Stimulated activated CD8-positive, alpha-beta memory T cell treated with anti-CD3 and anti-CD28 coated beads, Interleukin-15, amount 100 ng/mL, for 48 hours (primary cell): Measurements from ENCODE around the gene PRR14L.
"Not testable (repeated sequence)": the region's sequence is repeated elsewhere in the genome, so short reads cannot be mapped to it uniquely, and the experiment has no call there.

Experiments used
- DNase-seq, 2 donors: peaks; one replicate each; pipeline ENCODE4 v3.0.0-alpha.2; 2020; ENCODE audit warnings: low read depth in 2 of 2

Gene PRR14L

DNA sequence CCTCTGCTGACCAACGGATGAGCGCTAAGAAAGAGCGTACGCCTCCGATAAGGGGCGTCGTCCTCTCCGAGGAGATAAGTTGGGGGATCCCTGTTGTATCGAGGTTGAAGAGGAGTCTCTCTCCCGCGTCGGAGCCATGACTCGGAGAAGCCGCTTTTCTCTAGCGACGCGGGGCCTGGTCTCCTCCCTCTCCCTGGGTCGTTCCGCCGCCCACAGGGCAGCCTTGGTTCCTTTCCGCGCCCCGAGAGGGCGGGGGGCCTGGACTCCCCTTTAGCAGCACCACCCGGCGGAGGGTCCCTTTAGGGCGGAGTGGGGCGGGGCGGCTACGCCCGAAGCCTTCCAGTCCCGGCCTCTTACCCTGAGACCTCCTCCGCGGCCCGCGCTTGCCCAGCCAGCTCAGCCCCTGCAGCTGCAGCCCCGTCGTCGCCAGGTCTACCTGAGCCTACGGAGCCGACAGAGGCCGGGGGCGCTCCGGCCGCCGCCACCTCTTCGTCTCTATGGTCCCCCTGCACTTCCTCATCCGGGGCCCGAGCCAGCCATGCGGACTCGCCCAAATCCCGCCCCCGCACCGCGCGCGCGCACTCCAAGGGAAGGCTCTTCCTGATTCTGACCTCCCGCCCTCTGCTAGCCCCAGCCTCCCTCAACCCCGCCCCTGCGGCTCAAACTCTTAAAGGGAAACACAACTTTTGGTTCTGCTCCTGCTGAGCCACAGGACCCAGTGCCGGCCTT is at the start of gene PRR14L:
TSS of gene PRR14L (minus strand) at position 497 of the 729 bp plus-strand sequence. CDS start 11,272 bp downstream, outside the sequence.
- peak; percentile 98 for DNase-seq

DNA sequence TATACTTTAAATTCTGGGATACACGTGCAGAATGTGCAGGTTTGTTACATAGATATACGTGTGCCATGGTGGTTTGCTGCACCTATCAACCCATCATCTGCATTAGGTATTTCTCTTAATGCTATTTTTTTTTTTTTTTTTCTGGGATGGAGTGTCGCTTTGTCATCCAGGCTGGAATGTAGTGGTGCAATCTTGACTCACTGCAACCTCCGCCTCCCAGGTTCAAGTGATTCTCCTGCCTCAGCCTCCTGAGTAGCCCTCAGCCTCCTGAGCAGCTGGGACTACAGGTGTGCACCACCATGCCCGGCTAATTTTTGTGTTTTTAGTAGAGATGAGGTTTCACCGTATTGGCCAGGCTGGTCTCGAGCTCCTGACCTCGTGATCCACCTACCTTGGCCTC is 49.4 kb upstream of the PRR14L start:
- not testable (repeated sequence) for DNase-seq

DNA sequence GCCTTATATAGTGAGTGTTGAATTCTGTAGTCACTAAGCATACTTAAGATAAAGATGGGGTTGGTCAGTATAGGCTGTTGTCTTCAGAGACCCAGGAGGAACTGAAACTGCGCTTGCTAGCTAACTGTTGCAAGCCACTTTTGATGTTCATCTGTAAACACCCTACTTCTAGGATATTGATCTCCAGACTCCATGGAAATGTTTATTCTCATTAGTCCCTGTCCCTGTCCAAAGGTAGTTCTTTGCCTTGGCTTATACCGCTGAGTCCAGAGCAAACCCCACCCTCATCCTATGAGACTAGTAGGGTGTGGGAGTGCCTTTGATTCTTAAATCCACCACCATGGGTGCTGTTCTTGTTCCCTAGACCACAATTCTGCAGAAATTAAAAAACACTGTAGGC is 40.3 kb upstream of the PRR14L start:
- no peak for DNase-seq

GRCh38 chr22:31789803-31790202 is 39.9 kb upstream of the PRR14L start:
- DNase-seq, result no peak

GRCh38 chr22:31776231-31776630 is 26.3 kb upstream of the PRR14L start:
- no peak for DNase-seq

GRCh38 chr22:31773416-31773815 is 23.5 kb upstream of the PRR14L start:
- DNase-seq, result no peak

DNA sequence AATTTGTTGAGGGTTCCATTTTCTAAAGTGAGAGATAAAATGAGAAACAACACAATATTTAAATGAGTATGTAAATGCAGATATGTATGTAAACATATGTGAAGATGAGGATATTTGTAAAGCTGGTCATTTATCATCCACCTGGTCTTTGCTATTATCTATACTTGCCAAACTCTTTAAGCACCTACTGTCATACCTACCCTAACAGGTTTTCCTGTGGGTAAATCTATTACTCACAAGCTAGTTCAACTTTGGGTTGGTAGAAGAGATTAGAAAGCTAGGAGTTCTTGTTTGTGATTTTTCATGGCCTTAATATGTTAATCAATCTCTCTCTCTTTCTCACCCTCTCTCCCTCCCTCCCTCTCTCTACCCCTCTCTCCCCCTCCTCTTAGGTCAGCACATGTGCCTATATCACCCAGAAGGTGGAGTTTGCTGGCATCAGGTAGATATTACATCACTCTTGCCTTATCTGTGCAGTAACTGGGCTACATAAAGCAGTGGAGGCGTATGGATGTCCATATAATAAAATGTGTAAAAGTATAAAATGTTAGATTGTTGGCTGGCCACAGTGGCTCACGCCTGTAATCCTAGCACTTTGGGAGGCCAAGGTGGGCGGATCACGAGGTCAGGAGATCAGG is 18.6 kb upstream of the PRR14L start:
- DNase-seq, result no peak

DNA sequence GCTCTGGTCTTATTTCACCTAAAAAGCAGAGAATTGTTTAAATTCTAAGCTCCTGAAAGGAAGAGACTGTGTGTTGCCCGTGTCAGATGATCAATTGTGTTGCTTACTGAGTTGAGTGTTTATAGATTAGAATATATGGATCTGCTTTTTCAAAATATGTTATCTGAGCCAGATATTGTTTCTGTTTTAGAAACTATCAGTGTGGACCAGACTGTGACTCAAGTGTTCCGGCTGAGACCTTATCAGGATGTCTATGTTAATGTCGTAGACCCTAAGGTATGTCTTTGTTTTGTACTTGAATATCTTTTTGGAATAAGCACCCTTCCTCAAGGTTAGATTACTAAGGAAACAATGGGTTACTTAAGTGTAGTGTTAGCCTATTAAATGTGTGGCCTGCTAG is 14.9 kb upstream of the PRR14L start:
- no peak for DNase-seq

DNA sequence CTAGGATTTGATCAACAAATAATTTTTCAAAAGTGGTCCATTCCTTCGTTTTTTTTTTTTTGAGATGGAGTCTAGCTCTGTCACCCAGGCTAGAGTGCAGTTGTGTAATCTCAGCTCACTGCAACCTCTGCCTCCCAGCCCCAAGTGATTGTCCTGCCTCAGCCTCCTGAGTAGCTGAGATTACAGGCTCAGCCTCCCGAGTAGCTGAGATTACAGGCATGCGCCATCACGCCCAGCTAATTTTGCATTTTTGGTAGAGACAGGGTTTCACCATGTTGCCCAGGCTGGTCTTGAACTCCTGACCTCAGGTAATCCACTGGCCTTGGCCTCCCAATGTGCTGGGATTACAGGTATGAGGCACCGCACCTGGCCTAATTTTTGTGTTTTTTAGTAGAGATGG is 8.9 kb upstream of the PRR14L start:
- not testable (repeated sequence) for DNase-seq

DNA sequence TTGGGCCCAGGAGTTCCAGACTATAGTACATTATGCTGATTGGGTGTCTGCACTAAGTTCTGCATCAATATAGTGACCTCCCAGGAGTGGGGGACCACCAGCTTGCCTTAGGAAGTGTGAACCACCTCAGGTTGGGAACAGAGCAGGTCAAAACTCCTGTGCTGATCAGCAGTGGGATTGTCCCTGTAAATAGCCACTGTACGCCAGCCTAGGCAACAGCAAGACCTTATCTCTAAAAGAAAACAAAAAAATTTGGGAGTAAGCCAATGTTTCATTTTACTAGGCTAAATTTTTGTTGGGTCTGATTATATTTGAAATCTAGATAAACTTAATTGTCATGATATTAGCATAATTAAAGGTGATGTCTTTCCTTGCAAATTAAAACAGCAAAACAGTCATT is 7.3 kb upstream of the PRR14L start:
- DNase-seq, result no peak

GRCh38 chr22:31754813-31755212 is 4.9 kb upstream of the PRR14L start:
- no peak for DNase-seq

DNA sequence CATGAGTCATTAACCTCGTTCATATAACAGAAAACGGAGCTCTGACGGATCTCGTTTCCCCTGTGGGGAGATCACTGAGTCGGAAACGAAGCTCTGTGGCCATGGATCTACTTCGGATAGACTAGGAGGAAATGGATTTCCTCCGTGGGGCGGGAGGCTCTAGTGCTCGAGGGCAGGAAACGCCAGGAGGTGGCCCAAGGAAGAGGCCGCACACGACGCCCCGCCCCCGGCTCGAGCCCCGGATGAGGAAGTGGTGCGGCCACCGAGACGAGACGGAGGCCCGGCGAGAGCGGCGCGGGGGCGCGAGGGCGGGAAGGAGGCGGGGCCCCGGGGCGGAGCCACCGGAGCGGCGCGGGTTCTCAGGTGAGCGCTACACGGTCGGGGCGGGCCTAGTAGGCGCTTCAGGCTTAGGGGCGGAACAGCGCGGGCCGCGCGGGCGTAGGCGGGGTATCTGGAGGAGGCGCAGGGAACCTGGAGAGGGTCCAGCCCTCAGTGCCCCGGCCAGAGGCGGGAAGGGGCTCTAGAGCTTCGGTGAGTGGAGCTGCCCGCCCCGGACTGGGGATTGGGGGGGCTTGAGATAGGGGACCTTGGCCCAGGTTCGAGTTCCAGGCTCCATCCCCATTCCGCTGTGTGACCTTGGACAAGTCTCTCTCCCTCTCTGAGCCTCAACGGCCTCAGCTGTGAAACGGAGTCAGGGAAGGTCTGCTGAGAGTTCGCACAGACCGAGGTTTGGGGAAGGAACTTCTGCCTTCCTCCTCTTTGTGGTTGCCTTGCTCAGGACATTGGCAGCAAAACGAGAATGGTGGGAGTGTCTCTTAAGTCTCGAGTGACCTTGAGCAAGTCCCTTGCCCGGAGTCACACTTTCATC is 3.9 kb upstream of the PRR14L start, which contains the start of gene DEPDC5:
TSS of gene DEPDC5 (plus strand) at position 386 of the 868 bp plus-strand sequence. CDS start 903 bp downstream, outside the sequence.
- peak; percentile 94 to 96 for DNase-seq

GRCh38 chr22:31753005-31753633 is 3.2 kb upstream of the PRR14L start:
- DNase-seq, result no peak

DNA sequence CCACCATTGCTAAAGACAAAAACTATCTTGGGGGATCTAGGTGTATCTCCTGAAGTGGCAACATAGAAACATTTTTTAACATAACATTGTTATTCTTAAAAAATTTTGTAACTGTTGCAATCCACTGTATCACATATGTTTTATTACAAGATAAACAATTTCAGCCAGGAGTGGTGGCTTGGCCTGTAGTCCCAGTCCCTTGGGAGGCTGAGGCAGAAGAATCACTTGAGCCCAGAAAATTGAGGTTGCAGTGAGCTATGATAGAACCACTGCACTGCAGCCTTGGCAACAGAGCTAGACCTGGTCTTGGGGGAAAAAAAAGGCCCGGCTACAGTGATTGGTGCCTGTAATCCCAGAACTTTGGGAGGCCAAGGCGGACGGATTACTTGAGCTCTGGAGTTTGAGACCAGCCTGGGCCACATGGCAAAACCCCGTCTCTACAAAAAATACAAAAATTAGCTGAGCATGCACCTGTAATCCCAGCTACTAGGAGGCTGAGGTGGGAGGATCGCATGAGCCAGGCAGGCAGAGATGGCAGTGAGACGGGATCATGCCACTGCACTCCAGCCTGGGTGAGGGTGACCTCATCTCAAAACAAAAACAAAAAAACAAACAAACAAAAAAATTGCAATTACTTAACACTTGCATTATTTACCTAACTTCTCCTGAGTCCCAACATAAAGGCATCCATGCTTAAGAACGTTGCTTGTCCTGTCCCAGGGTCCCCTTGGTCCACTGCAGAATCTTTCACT is 2.3 kb upstream of the PRR14L start:
- no peak for DNase-seq

DNA sequence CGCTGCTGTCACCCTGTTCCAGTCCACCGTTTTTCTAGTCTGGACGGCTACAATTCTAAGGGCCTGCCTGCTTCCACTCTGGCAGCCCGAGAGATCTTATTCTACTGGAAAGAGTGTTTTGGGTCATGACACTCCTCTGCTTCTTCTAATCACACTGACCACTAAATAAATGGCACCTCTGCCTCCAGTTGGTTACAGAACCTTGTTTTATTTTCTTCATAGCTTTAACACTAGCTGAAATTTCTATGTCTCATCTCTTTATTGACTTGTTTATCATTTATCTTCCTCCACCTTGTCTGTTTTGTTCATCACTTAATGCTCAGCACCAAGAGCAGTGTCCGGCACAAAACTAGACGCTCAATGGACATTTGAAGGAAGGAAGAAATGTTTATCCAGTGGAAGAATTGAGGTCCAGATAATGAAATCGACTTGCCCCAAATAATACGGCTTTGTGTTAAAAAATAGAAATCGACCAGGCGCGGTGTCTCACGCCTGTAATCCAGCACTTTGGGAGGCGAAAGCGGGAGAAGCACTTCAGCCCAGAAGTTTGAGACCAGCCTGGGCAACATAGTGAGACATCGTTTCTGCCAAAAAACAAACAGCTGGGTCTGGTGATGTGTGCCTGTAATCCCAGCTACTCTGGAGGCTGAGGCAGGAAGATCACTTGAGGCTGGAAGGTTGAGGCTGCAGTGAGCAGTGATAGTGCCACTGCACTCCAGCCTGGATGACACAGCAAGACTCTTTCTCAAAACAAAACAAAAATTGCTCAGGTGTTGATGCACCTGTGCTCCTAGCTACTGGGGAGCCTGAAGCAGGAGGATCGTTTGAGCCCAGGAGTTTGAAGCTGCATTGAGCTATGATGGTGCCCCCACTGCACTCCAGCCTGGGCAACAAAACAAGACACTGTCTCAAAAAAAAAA is 693 bp upstream of the PRR14L start:
- DNase-seq, result no peak

GRCh38 chr22:31748490-31748889 is 1.4 kb downstream of the PRR14L start:
- DNase-seq, result no peak

DNA sequence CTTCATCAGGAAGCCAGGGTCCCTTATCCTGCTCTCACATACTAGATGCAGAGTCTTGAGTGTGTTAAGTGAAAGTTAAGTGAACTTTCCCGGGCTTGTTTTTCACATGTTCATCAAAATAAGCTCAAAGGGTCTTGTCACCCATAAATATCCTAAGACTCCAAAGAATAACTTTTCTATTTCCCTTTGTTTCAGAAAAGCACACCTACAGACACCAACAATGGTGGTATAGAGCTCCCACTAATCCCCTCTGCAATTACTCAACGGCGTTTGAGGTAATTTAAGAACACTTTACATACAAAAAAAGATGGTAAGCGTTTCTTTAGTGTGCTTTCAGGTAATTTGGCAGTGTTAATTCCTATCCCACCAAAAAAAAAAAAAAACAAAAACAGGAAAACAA is 2.5 kb downstream of the PRR14L start:
- DNase-seq, result no peak

- DNase-seq, result no peak
Measured at GRCh38 chr22:31743871-31744270, 6.1 kb downstream of the PRR14L start.

- no peak for DNase-seq
Measured at GRCh38 chr22:31742682-31743081, 7.2 kb downstream of the PRR14L start.

GRCh38 chr22:31742115-31742514 is 7.8 kb downstream of the PRR14L start:
- no peak for DNase-seq
